Sigmoid colon (tissue), 7 donors: ENCODE measurements around the gene SLC35F4. TPM values are rescaled to one million over a fixed set of nuclear protein-coding genes. Genes with fewer than 3 reads are reported as not detected.

Source experiments
- DNase-seq: peaks from one replicate; pipeline ENCODE4 v3.0.0-alpha.2; 2019
- H3K27ac ChIP-seq, 4 donors: fragments of 200-600 bp; sonication (generic); one replicate each; pipeline ENCODE4 v1.5.1; 2016 to 2019; ENCODE audit warnings: mild to moderate bottlenecking in 1 of 4
- H3K27me3 ChIP-seq, 3 donors: fragments of 200-600 bp; sonication (generic); one replicate each; pipeline ENCODE4 v1.5.1; 2019; ENCODE audit warnings: mild to moderate bottlenecking in 1 of 3
- H3K36me3 ChIP-seq, 4 donors: fragments of 200-600 bp; sonication (generic); one replicate each; pipeline ENCODE4 v1.5.1; 2016 to 2019
- H3K4me1 ChIP-seq, 4 donors: fragments of 200-600 bp; sonication (generic); one replicate each; pipeline ENCODE4 v1.5.1; 2017 to 2019
- H3K4me3 ChIP-seq, 4 donors: fragments of 200-600 bp; sonication (generic); one replicate each; pipeline ENCODE4 v1.5.1; 2017 to 2019; ENCODE audit warnings: mild to moderate bottlenecking in 2 of 4, moderate library complexity in 1 of 4
- H3K9me3 ChIP-seq, 4 donors: fragments of 200-600 bp in 3 of 4; sonication (generic) in 3 of 4; one replicate each; pipeline versions ENCODE4 v1.5.1 to v1.6.1; 2013 to 2019
- EP300 ChIP-seq, 4 donors: sonication (generic); formaldehyde crosslinking; IDR thresholded peaks; one replicate each; pipeline ENCODE4 v1.6.1; 2017; ENCODE audit warnings: antibody characterized with exemption in 4 of 4
- POLR2A ChIP-seq, 2 donors: fragments of 450-650 bp; IDR thresholded peaks; one replicate each; pipeline ENCODE4 v1.6.1; 2016; ENCODE audit warnings: antibody characterized with exemption in 2 of 2, mild to moderate bottlenecking in 2 of 2, moderate library complexity in 2 of 2
- POLR2AphosphoS5 ChIP-seq, 4 donors: sonication (generic); formaldehyde crosslinking; IDR thresholded peaks; one replicate each; pipeline ENCODE4 v1.6.1; 2017; ENCODE audit warnings: antibody characterized with exemption in 4 of 4
- WGBS, 2 donors: extraction: QIAGEN DNeasy Blood & Tissue Kit; methylation state at CpG; one replicate each; pipeline ENCODE4 v1.1.7; 2013; 5-methylcytosine and 5-hydroxymethylcytosine counted together
- intact Hi-C: fragments of 100-400 bp; cut with DNase I; formaldehyde crosslinking; loops from one replicate; pipeline ENCODE4 v1.15.1; 2023
- polyA plus RNA-seq, 3 donors: library from polyadenylated mRNA; stranded (reverse); fragments of 200-250 nt; gene quantifications; one replicate each; pipeline ENCODE4 v1.2.3, GENCODE V29; 2013
- total RNA-seq, 4 donors: library from RNA; depleted of rRNA; stranded (reverse); fragments of >200 nt; gene quantifications; one replicate each; pipeline ENCODE4 v1.1.0, GENCODE V29; 2016
- TF ChIP-seq, protein P1 (sequence below), 4 experiments: fragments of 450-650 bp in 3 of 4; fragments of 200-600 bp in 1 of 4; IDR thresholded peaks; one replicate each; pipeline ENCODE4 v1.5.1; 2016 to 2019; ENCODE audit warnings: antibody characterized with exemption in 4 of 4, mild to moderate bottlenecking in 3 of 4, moderate library complexity in 2 of 4
- donor health status: healthy with polysubstance abuse.
- donor health status: Bipolar disorder and iron deficiency.
- donor health status: healthy.

SLC35F4 gene
- total and polyA plus RNA-seq, 7 donors = not detected

DNA sequence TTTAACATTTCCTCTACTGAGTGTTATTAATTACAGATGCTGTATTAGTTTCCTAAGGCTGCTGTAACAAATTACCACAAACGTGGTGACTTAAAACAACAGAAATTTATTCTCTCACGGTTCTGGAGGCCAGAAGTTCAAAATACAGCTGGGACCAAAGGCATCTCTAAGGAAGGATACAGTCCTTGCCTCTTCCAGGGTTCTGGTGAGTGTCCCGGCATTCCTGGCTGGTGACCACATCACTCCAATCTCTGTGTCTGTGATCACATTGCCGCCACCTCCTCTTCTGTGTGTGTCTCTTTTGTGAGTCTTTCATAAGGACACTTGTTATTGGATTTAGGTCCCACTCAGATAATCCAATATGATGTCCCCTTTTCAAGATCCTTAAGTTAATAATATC lies 287.1 kb downstream of the SLC35F4 start:
- Histone ChIP-seq H3K27me3 (no peaks in the 10 kb centered on the region), H3K4me3 (no peak overlapping the region), H3K27ac (no peak overlapping the region), H3K4me1 (no peaks in the 10 kb centered on the region), H3K36me3 (no peaks in the 10 kb centered on the region), H3K9me3 (no peaks in the 10 kb centered on the region)
- TF ChIP-seq POLR2AphosphoS5 (IDR thresholded peaks at IDR 0.05) (no peak), POLR2A (IDR thresholded peaks at IDR 0.05) (no peak)
- TF ChIP-seq, protein P1, sequence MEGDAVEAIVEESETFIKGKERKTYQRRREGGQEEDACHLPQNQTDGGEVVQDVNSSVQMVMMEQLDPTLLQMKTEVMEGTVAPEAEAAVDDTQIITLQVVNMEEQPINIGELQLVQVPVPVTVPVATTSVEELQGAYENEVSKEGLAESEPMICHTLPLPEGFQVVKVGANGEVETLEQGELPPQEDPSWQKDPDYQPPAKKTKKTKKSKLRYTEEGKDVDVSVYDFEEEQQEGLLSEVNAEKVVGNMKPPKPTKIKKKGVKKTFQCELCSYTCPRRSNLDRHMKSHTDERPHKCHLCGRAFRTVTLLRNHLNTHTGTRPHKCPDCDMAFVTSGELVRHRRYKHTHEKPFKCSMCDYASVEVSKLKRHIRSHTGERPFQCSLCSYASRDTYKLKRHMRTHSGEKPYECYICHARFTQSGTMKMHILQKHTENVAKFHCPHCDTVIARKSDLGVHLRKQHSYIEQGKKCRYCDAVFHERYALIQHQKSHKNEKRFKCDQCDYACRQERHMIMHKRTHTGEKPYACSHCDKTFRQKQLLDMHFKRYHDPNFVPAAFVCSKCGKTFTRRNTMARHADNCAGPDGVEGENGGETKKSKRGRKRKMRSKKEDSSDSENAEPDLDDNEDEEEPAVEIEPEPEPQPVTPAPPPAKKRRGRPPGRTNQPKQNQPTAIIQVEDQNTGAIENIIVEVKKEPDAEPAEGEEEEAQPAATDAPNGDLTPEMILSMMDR (IDR thresholded peaks at IDR 0.05) = no peak
- intact Hi-C loops = no loop called here
- no peak for DNase-seq
- 62 to 72% methylated on average over 4 of the region's 4 CpGs for WGBS, 2 donors

DNA sequence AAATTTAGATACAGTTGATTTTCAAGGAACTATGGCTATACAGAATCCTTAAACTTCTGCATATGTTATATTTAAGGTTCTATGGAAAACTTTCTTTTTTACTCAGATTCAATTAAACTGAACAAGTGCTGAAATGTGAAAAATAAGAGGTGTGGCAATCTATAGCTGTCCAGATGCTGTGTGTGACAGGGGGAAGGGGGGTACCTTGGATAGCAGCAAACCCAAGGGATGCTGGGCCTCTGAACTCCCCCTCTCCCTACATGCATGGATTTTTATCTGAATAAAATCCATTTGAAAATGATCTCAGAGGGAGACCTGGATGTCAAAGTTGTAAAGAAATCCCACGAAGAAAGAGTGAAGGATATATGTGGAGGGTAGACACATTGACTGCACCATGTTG lies 289.4 kb downstream of the SLC35F4 start:
- 73 to 80% methylated on average over 1 of the region's 1 CpG for WGBS, 2 donors
- TF ChIP-seq EP300 (IDR thresholded peaks at IDR 0.05) = no peak
- TF ChIP-seq, protein P1 (IDR thresholded peaks at IDR 0.05) = no peak
- TF ChIP-seq POLR2A (IDR thresholded peaks at IDR 0.05) = no peak
- no peak for TF ChIP-seq POLR2AphosphoS5 (IDR thresholded peaks at IDR 0.05)
- Histone ChIP-seq H3K27me3 (no peaks in the 10 kb centered on the region), H3K9me3 (no peaks in the 10 kb centered on the region), H3K27ac (no peak overlapping the region), H3K4me3 (no peak overlapping the region), H3K4me1 (no peaks in the 10 kb centered on the region), H3K36me3 (no peaks in the 10 kb centered on the region)
- intact Hi-C loops = no loop called here
- DNase-seq = no peak

DNA sequence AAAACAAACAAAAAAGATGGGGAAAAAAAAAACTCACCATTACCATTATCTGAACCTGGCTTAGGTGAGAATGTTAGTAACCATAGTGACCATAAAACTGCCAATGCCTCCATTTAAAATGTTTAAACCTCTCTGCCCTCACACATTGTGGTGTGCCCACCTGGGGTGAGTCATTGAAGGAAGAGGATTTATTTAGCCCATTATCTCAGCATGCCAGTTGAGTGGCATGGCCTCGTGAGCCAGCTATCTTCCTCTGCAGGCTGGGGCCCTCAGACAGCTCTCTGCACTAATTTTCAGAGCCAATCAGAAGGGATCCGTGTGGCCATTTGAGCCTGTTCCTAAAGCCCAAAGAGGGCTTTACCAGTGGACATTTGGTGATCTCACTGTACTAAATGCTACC lies 290.4 kb downstream of the SLC35F4 start:
- intact Hi-C loops = no loop called here
- TF ChIP-seq EP300 (IDR thresholded peaks at IDR 0.05) (no peak), POLR2A (IDR thresholded peaks at IDR 0.05) (no peak), POLR2AphosphoS5 (IDR thresholded peaks at IDR 0.05) (no peak)
- TF ChIP-seq, protein P1 (IDR thresholded peaks at IDR 0.05) = no peak
- 62 to 64% methylated on average over 2 of the region's 2 CpGs for WGBS, 2 donors

DNA sequence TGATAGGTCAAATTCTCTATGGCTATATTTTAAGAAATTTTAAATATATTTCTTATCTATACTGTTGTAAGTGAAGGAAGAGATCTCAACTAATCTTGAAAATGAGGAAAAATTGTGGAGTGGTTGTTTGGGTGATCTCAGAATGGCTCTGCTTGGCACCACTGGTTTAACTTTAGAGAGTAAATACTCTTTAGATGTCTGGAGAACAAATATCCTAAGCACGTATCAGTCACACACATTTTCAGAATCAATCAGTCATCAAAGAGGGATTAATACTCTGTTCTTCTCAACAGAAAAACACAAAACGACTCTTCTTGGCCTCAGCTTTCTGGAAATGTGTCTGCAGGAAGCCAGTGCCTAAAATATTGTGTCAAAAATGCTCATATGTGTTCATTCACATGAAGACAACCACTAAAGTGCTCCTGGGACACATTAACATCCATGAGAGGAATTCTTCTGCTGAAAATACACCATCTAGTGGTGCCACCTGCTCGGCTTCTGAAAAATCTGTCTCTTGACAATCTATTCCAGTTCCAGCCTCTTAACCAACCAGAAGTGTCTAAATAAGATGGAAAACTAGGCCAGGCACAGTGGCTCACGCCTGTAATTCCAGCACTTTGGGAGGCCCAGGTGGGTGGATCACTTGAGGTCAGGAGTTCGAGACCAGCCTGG lies 291.1 kb downstream of the SLC35F4 start:
- no peaks in the 10 kb centered on the region for H3K36me3 ChIP-seq
- DNase-seq = no peak
- no peaks in the 10 kb centered on the region for H3K9me3 ChIP-seq
- H3K27ac ChIP-seq = no peak overlapping the region
- TF ChIP-seq POLR2A (IDR thresholded peaks at IDR 0.05) = no peak
- TF ChIP-seq POLR2AphosphoS5 (IDR thresholded peaks at IDR 0.05) = no peak
- TF ChIP-seq EP300 (IDR thresholded peaks at IDR 0.05) = no peak
- TF ChIP-seq, protein P1 (IDR thresholded peaks at IDR 0.05) = no peak
- H3K4me1 ChIP-seq = no peaks in the 10 kb centered on the region
- no peaks in the 10 kb centered on the region for H3K27me3 ChIP-seq
- 58 to 75% methylated on average over 5 of the region's 5 CpGs for whole genome bisulfite sequencing, 2 donors
- intact Hi-C loops = no loop called here
- H3K4me3 ChIP-seq = no peak overlapping the region

More for the DNA sequence above, 290.4 kb downstream of the SLC35F4 start:
- no peak overlapping the region for H3K4me3 ChIP-seq
- no peaks in the 10 kb centered on the region for H3K27me3 ChIP-seq
- H3K36me3 ChIP-seq = no peaks in the 10 kb centered on the region
- no peaks in the 10 kb centered on the region for H3K9me3 ChIP-seq
- no peak overlapping the region for H3K27ac ChIP-seq
- DNase-seq = no peak
- H3K4me1 ChIP-seq = no peaks in the 10 kb centered on the region

DNA sequence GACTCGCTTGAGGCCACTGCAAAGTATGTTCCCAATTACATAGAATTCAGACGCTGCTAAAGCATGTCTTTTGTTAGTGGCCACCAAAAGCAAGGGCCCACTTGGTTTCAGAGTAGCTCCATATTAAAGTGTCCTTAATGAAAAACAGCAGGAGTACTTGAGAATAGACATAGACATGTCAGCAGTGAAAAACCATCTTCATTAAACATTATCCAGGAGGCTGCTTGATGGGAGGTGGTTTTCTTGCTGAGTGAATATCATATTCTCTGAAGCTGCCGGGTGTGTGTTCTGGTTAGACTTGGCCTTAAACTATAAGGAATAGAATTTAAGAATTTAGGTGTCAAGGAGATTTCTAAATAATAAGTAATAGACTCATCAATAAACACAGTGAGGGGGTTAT lies 292.7 kb downstream of the SLC35F4 start:
- intact Hi-C loops = no loop called here
- H3K4me1 ChIP-seq = no peaks in the 10 kb centered on the region
- no peak overlapping the region for H3K27ac ChIP-seq

More for the DNA sequence above, 292.7 kb downstream of the SLC35F4 start:
- Histone ChIP-seq H3K9me3 (no peaks in the 10 kb centered on the region), H3K36me3 (no peaks in the 10 kb centered on the region), H3K27me3 (no peaks in the 10 kb centered on the region), H3K4me3 (no peak overlapping the region)
- TF ChIP-seq POLR2AphosphoS5 (IDR thresholded peaks at IDR 0.05) (no peak), POLR2A (IDR thresholded peaks at IDR 0.05) (no peak)
- TF ChIP-seq, protein P1 (IDR thresholded peaks at IDR 0.05) = no peak
- 84 to 91% methylated on average over 3 of the region's 3 CpGs for WGBS, 2 donors
- DNase-seq = no peak
